Ishikawa (cell line): ENCODE data around the gene MKKS.

Experiments used
- CREB1 ChIP-seq: IDR thresholded peaks from 2 replicates; pipeline ENCODE4 v1.6.1; 2012; ENCODE audit warnings: low read depth
- EP300 ChIP-seq: IDR thresholded peaks from 2 replicates; pipeline ENCODE4 v1.6.1; 2012; ENCODE audit warnings: borderline replicate concordance
- MAX ChIP-seq: IDR thresholded peaks from 2 replicates; pipeline ENCODE4 v1.6.1; 2012
- RAD21 ChIP-seq: IDR thresholded peaks from 2 replicates; pipeline ENCODE4 v1.6.1; 2012; ENCODE audit warnings: low read depth
- REST ChIP-seq: IDR thresholded peaks from 2 replicates; pipeline ENCODE4 v1.6.1; 2012; ENCODE audit warnings: low read depth, mild to moderate bottlenecking
- TAF1 ChIP-seq: IDR thresholded peaks from 2 replicates; pipeline ENCODE4 v1.6.1; 2012; ENCODE audit warnings: low read depth, mild to moderate bottlenecking

GRCh38 chr20:10430000-10430466 lies 4.0 kb downstream of the MKKS start:
- TF ChIP-seq RAD21 (no peak), TAF1 (no peak), MAX (no peak), REST (no peak), EP300 (no peak), CREB1 (no peak)
